SH-SY5Y (cell line): ENCODE measurements around the gene OBSCN.

Experiments used
- GATA2 ChIP-seq: IDR thresholded peaks from 2 replicates; pipeline ENCODE4 v1.6.1; 2011; ENCODE audit warnings: mild to moderate bottlenecking, low read depth, low read length
- GATA3 ChIP-seq: IDR thresholded peaks from 2 replicates; pipeline ENCODE4 v1.6.1; 2011; ENCODE audit warnings: low read depth, mild to moderate bottlenecking, low read length, moderate library complexity

- no peak for TF ChIP-seq GATA2
- no peak for TF ChIP-seq GATA3
Observed at GRCh38 chr1:228231189-228231588, 23.3 kb downstream of the OBSCN start.
